ENCODE measurements around the gene METTL9.

METTL9 gene

DNA sequence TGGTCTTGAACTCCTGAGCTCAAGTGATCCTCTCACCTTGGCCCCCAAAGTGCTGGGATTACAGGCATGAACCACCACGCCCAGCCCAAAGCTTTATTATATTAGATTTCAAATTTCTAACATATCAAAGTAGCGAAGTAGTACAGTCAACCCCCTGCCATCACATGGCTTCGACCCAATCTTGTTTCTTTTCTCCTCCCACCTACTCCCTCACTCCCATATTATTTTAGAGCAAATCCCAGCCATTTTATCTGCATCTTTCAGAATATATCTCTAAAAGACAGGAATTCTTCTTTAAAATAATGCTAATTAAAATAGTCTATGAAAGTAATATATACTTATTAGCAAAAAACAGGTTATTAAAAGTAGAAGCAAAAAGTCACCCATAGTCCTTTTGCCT lies 52.1 kb downstream of the METTL9 start:
- Histone ChIP-seq H2AFZ (ENCODE audit: low read depth, low read length) (no peak overlapping the region), H3K79me2 (ENCODE audit: low read length) (peaks cover 29% of the 10 kb centered on the region), H3K27me3 (ENCODE audit: low read depth, low read length) (no peaks in the 10 kb centered on the region), H3K9me3 (ENCODE audit: insufficient read depth, low read length) (no peaks in the 10 kb centered on the region), H3K4me2 (ENCODE audit: low read length) (no peak overlapping the region), H3K9ac (ENCODE audit: low read length) (no peak overlapping the region), H3K36me3 (replicated peaks; ENCODE audit: low read depth, low read length) (peaks cover 12% of the 10 kb centered on the region), H3K4me1 (ENCODE audit: low read length) (peaks cover 62% of the 10 kb centered on the region), H3K27ac (ENCODE audit: low read length) (no peak overlapping the region), H4K20me1 (ENCODE audit: insufficient read depth, low read length) (no peaks in the 10 kb centered on the region), H3K4me3 (ENCODE audit: low read length) (no peak overlapping the region)
- no peak for TF ChIP-seq EZH2phosphoT487 (IDR thresholded peaks at IDR 0.05; ENCODE audit: low read depth)
- TF ChIP-seq, protein P1, sequence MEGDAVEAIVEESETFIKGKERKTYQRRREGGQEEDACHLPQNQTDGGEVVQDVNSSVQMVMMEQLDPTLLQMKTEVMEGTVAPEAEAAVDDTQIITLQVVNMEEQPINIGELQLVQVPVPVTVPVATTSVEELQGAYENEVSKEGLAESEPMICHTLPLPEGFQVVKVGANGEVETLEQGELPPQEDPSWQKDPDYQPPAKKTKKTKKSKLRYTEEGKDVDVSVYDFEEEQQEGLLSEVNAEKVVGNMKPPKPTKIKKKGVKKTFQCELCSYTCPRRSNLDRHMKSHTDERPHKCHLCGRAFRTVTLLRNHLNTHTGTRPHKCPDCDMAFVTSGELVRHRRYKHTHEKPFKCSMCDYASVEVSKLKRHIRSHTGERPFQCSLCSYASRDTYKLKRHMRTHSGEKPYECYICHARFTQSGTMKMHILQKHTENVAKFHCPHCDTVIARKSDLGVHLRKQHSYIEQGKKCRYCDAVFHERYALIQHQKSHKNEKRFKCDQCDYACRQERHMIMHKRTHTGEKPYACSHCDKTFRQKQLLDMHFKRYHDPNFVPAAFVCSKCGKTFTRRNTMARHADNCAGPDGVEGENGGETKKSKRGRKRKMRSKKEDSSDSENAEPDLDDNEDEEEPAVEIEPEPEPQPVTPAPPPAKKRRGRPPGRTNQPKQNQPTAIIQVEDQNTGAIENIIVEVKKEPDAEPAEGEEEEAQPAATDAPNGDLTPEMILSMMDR (IDR thresholded peaks at IDR 0.05; ENCODE audit: low read depth, low read length) = no peak

DNA sequence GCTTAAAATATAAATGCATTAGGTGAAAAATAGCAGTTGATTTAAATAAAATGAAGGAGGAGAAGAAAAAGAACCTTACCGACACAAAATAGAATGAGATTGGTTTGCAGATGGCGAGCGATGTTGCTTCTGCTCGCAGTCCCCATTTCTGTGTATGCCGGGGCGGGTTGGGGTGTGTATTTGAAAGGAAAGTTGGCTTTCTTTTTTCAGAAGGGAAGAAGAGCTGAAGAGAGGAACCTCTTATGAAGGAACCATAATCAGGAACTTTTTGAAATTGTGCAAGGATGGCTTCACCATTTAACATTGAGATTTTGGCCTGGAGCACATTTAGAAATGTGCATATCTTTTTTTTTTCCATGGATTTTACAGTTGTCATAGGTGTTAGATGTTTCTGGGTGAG lies 53.1 kb downstream of the METTL9 start, which contains the start of gene IGSF6:
Gene IGSF6, minus strand, starts transcription at position 156 of the 400 bp plus-strand sequence. Its CDS starts 10 bp downstream, at position 146.
- H3K36me3 ChIP-seq (replicated peaks; ENCODE audit: low read depth, low read length) = peaks cover 12% of the 10 kb centered on the region
- no peak within 1 kb of the TSS for H3K4me3 ChIP-seq (ENCODE audit: low read length)
- no peaks in the 10 kb centered on the region for H3K27me3 ChIP-seq (ENCODE audit: low read depth, low read length)
- H3K9ac ChIP-seq (ENCODE audit: low read length) = no peak within 1 kb of the TSS
- no peak within 1 kb of the TSS for H2AFZ ChIP-seq (ENCODE audit: low read depth, low read length)
- TF ChIP-seq, protein P1 (IDR thresholded peaks at IDR 0.05; ENCODE audit: low read depth, low read length) = no peak
- no peak for TF ChIP-seq EZH2phosphoT487 (IDR thresholded peaks at IDR 0.05; ENCODE audit: low read depth)
- H3K79me2 ChIP-seq (ENCODE audit: low read length) = peaks cover 21% of the 10 kb centered on the region
- no peak within 1 kb of the TSS for H3K27ac ChIP-seq (ENCODE audit: low read length)
- H4K20me1 ChIP-seq (ENCODE audit: insufficient read depth, low read length) = peaks cover 2% of the 10 kb centered on the region; the same call in 1 of the 2 replicates
- peaks cover 62% of the 10 kb centered on the region for H3K4me1 ChIP-seq (ENCODE audit: low read length)
- H3K9me3 ChIP-seq (ENCODE audit: insufficient read depth, low read length) = no peaks in the 10 kb centered on the region
- H3K4me2 ChIP-seq (ENCODE audit: low read length) = no peak within 1 kb of the TSS

DNA sequence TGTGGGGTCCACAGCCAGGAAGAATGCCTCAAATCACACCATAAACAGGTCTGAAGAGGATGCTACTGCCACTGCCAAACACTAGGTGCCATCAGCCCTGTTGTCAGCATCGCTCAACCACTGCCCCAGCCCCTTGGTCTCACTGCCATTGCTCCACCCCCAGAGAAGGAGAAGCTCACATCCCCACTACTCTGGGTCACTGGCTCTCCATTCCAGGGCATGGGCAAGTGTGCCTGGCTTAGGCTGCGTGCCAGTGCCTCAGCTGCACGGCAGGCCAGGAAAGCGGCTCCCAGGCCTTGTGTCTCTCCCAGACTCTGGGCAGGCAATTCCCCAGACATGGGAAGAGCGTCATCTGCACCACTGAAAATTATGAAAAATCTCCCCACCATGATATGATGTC lies 54.2 kb downstream of the METTL9 start:
- peaks cover 10% of the 10 kb centered on the region; the same call in 1 of the 2 replicates for H3K79me2 ChIP-seq (ENCODE audit: low read length)
- H3K27ac ChIP-seq (ENCODE audit: low read length) = no peak overlapping the region
- H2AFZ ChIP-seq (ENCODE audit: low read depth, low read length) = no peak overlapping the region
- H3K4me3 ChIP-seq (ENCODE audit: low read length) = no peak overlapping the region
- peaks cover 12% of the 10 kb centered on the region for H3K36me3 ChIP-seq (replicated peaks; ENCODE audit: low read depth, low read length)
- no peak for TF ChIP-seq EZH2phosphoT487 (IDR thresholded peaks at IDR 0.05; ENCODE audit: low read depth)
- TF ChIP-seq, protein P1 (IDR thresholded peaks at IDR 0.05; ENCODE audit: low read depth, low read length) = no peak
- no peak overlapping the region for H3K9ac ChIP-seq (ENCODE audit: low read length)
- peaks cover 65% of the 10 kb centered on the region for H3K4me1 ChIP-seq (ENCODE audit: low read length)
- H3K4me2 ChIP-seq (ENCODE audit: low read length) = no peak overlapping the region
- H3K9me3 ChIP-seq (ENCODE audit: insufficient read depth, low read length) = no peaks in the 10 kb centered on the region
- H4K20me1 ChIP-seq (ENCODE audit: insufficient read depth, low read length) = peaks cover 3% of the 10 kb centered on the region; the same call in 1 of the 2 replicates
- H3K27me3 ChIP-seq (ENCODE audit: low read depth, low read length) = no peaks in the 10 kb centered on the region

DNA sequence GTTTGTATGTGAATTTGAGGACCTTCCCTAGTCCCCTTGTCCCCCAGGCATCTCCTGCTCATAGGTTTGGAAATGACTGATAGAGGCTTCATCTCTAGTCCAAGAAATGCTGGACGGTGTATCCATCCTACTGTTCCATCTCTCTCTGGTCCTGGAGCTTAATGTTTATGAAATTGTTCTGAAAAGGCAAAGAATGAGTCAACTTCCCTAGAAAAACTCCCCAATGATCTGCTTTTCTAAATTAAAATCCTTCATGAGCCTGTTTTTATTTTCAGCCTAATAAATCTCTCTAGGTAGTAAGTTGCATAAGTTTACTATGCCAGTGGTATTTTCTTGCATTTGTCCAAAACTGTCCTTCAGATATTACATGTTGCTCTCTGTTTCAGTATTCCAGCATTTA lies 55.1 kb downstream of the METTL9 start:
- H3K4me3 ChIP-seq (ENCODE audit: low read length) = no peak overlapping the region
- H3K4me1 ChIP-seq (ENCODE audit: low read length) = peaks cover 71% of the 10 kb centered on the region
- H2AFZ ChIP-seq (ENCODE audit: low read depth, low read length) = no peak overlapping the region
- no peak overlapping the region for H3K27ac ChIP-seq (ENCODE audit: low read length)
- peaks cover 12% of the 10 kb centered on the region for H3K36me3 ChIP-seq (replicated peaks; ENCODE audit: low read depth, low read length)
- TF ChIP-seq, protein P1 (IDR thresholded peaks at IDR 0.05; ENCODE audit: low read depth, low read length) = no peak
- no peak for TF ChIP-seq EZH2phosphoT487 (IDR thresholded peaks at IDR 0.05; ENCODE audit: low read depth)
- peaks cover 9% of the 10 kb centered on the region; the same call in 1 of the 2 replicates for H3K79me2 ChIP-seq (ENCODE audit: low read length)
- H4K20me1 ChIP-seq (ENCODE audit: insufficient read depth, low read length) = peaks cover 3% of the 10 kb centered on the region; the same call in 1 of the 2 replicates
- H3K27me3 ChIP-seq (ENCODE audit: low read depth, low read length) = no peaks in the 10 kb centered on the region
- peak overlapping the region; percentile 95 for H3K4me2 ChIP-seq (ENCODE audit: low read length)
- H3K9me3 ChIP-seq (ENCODE audit: insufficient read depth, low read length) = no peaks in the 10 kb centered on the region
- no peak overlapping the region for H3K9ac ChIP-seq (ENCODE audit: low read length)
